HG03565 (cell line): Measurements from ENCODE around the gene FLOT1.
"Not testable (repeated sequence)": the region's sequence is repeated elsewhere in the genome, so short reads cannot be mapped to it uniquely, and the experiment has no call there.

Experiments used
- ATAC-seq: cut with Tn5 transposase; IDR thresholded peaks from one replicate; pipeline ENCODE4 v1.9.1; 2021; ENCODE audit warnings: mild to moderate bottlenecking, moderate library complexity; ENCODE audit not compliant: unreplicated experiment

Gene FLOT1

DNA sequence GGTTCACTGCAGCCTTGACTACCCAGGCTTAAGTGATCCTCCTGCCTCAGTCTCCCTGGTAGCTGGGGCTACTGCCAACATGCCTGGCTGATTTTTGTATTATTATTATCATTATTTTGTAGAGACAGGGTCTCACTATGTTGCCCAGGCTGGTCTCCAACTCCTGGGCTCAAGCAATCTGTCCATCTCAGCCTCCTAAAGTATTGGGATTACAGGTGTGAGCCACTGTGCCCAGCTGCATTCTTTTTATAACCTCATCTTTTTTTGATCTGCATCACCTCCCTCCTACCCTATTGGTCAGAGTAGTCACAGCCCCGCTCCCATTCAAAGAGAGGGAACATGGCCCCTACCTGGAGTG is 25.4 kb upstream of the FLOT1 start:
- ATAC-seq, result no peak

- no peak for ATAC-seq
Measured at GRCh38 chr6:30767158-30767943, 24.9 kb upstream of the FLOT1 start.

GRCh38 chr6:30766461-30767157 is 24.1 kb upstream of the FLOT1 start:
- no peak for ATAC-seq

- ATAC-seq, result not testable (repeated sequence)
Measured at GRCh38 chr6:30765495-30765894, 23.0 kb upstream of the FLOT1 start.

DNA sequence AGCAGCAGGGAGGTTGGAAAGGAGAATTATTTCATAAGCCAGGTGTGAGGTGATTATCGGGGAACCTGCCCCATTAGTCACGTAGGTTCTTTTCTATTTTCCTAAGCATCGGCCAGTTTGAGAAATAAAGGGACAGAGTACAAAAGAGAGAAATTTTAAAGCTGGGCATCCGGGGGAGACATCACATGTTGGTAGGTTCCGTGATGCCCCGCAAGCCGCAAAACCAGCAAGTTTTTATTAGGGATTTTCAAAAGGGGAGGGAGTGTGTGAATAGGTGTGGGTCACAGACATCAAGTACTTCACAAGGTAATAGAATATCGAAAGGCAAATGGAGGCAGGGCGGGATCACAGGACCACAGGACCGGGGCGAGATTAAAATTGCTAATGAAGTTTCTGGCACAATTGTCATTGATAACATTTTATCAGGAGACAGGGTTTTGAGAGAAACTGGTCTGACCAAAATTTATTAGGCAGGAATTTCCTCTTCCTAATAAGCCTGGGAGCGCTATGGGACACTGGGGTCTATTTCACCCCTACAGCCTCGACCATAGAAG is 22.1 kb upstream of the FLOT1 start:
- ATAC-seq, result not testable (repeated sequence)

DNA sequence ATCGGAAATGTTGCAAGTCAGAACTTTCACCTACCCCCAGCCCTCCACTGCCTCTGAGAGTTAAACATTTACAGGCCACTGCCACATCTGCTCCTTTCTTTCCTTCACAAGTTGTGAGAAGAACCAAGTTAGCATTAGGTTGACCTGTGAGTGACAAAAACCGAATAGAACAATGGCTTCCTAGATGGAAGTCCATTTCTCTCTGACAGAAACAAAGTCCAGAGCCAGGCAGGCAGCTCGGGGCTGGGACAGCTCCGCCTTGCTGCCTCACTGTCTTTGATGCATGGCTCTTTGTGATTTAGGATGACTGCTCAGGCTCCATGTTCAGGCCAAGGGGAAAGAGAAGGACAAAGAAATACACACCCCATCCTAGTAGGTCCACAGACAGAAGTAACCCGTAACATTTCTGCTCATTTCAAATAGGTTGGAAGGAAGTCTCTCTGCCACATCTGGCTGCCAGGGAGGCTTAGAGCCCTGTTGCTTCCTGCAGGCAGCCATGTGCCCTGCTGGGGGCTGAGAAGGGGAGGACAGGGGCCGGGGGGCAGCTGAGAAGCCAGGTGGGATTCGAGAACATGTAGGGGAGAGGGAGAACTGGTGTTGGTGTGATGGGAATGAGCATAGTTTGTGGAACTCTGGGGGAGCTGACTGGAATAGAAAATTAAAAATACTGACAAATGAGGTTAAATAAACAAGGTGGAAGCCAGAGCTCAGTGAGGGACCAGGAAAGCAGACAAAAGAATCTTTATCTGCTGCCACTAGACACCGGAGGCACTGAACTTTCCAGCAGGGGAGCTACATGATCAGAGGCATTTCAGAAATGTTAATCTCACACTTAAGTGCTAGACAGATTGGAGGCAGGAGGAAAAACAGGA is 21.4 kb upstream of the FLOT1 start:
- no peak for ATAC-seq

GRCh38 chr6:30763155-30763617 is 20.7 kb upstream of the FLOT1 start:
- ATAC-seq, result no peak

DNA sequence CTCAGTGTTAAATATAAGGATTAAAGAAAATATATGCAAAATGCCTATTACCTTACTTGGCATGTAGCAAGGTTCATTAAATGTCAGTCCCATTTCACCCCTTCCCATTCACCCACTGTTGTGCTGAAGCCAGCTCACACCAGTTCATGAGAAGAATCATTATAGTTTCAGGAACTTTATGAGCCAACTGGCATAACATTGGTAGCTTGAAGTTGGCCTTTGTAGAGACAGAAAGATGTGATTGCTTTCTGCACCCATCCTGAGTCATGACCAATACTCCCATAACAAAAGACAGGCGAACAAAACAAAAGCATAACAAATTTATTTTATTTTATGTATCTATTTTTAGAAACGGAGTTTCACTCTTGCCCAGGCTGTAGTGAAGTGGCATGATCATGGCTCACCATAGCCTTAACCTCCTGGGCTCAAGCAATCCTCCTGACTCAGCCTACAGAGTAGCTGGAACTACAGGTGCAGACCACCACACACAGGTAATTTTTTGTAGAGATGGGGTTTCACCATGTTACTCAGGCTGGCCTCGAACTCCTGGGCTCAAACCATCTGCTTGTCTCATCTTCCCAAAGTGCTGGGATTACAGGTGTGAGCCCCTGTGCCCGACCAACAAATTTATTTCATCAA is 19.4 kb upstream of the FLOT1 start:
- ATAC-seq, result no peak

DNA sequence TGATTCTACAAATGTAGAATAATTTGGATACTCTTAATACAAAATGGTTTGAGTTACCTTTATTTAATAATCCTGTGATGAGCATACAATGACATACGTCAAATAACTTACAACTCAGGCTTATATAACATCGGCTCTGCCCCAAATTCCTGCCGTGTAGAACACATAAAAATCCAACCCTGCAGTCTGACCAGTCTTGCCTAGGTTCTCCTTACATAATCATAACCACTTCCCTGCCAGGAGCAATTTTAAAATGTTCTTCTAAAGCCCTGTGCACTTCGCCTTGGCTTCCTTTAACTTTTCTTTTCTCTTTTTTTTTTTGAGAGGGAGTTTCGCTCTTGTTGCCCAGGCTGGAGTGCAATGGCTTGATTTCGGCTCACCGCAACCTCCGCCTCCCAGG is 18.1 kb upstream of the FLOT1 start:
- ATAC-seq, result no peak

DNA sequence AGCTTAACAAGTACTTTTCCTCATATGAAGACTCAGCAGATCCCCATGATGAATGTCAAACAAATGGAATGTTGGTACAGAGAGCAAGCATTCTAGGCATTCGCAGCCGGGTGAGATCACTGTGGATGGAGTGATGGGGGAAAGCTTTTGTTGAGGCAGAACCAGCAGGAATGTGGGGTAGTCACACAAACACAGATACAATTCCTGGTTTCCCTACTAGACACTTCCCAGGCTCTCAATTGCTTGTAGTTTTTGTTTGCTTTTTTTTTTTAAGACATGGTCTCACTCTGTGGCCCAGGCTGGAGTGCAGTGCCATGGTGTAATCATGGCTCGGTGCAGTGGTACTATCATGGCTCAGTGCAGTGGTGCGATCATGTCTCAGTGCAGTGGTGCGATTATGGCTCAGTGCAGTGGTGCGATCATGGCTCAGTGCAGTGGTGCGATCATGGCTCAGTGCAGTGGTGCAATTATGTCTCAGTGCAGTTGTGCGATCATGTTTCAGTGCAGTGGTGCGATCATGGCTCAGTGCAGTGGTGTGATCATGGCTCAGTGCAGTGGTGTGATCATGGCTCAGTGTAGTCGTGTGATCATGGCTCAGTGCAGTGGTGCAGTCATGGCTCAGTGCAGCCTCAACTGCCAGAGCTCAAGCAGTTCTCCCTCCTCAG is 17.2 kb upstream of the FLOT1 start:
- ATAC-seq, result no peak

GRCh38 chr6:30757261-30757904 is 14.9 kb upstream of the FLOT1 start:
- ATAC-seq, result no peak

GRCh38 chr6:30756405-30757003 is 14.0 kb upstream of the FLOT1 start:
- not testable (repeated sequence) for ATAC-seq

DNA sequence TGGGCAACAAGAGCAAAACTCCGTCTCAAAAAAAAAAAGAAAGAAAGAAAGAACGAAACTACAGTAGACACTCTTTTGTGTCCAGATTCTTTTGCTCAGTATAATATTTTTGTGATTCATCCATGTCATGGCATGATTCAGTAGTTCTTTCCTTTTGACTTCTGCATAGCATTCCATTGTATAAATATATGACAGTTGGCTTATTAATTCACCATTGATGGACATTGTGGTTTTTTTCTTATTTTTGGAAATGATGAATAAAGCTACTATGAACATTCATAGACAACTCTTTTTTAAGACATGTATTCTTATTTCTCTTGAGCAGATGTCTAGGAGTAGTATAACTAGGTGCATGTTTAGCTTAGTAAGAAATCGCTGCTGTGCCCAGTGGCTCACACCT is 12.1 kb upstream of the FLOT1 start:
- no peak for ATAC-seq

GRCh38 chr6:30752157-30752927 is 9.9 kb upstream of the FLOT1 start:
- ATAC-seq, result no peak

- ATAC-seq, result no peak
Measured at GRCh38 chr6:30750379-30750668, 7.8 kb upstream of the FLOT1 start.

- no peak for ATAC-seq
Measured at GRCh38 chr6:30749554-30750378, 7.3 kb upstream of the FLOT1 start.

GRCh38 chr6:30748851-30749540 is 6.5 kb upstream of the FLOT1 start:
- ATAC-seq, result no peak
